GM21515 (cell line): ENCODE data around the gene ZNF609.
A peak's percentile ranks its signal among the peaks of the same experiment; 100 is the strongest.
"Not testable (repeated sequence)": the region's sequence is repeated elsewhere in the genome, so short reads cannot be mapped to it uniquely, and the experiment has no call there.

Experiments
- ATAC-seq: cut with Tn5 transposase; IDR thresholded peaks from one replicate; pipeline ENCODE4 v1.9.1; 2021; ENCODE audit not compliant: unreplicated experiment

Gene ZNF609

GRCh38 chr15:64619880-64620839, 159.8 kb downstream of the ZNF609 start:
- no peak for ATAC-seq

GRCh38 chr15:64621056-64621455, 160.7 kb downstream of the ZNF609 start:
- no peak for ATAC-seq

- ATAC-seq, result peak; percentile 54
Measured at GRCh38 chr15:64622410-64623260, 162.3 kb downstream of the ZNF609 start.

GRCh38 chr15:64623347-64623996, 163.1 kb downstream of the ZNF609 start:
- ATAC-seq, result peak; percentile 14

DNA sequence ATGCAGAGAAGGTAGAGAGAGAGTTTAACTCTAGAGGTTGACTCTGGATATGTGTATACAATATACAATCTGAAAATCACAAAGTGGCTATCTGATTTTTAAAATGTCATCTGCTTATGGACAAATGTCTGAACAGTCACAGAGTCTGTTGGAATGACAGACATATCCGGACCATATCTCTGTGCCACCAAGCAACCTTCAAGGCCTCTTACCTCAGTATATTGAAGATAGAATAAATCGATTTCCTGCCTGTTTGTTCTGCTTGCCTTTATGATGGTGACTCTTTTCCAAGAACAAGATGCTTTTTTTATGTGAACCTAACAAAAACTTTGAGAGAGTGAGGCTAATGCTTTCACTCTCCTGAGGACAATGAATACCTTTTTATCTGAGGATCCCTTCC, 163.9 kb downstream of the ZNF609 start:
- no peak for ATAC-seq

GRCh38 chr15:64629063-64629462, 168.7 kb downstream of the ZNF609 start:
- no peak for ATAC-seq

- no peak for ATAC-seq
Measured at GRCh38 chr15:64630396-64631107, 170.2 kb downstream of the ZNF609 start.

DNA sequence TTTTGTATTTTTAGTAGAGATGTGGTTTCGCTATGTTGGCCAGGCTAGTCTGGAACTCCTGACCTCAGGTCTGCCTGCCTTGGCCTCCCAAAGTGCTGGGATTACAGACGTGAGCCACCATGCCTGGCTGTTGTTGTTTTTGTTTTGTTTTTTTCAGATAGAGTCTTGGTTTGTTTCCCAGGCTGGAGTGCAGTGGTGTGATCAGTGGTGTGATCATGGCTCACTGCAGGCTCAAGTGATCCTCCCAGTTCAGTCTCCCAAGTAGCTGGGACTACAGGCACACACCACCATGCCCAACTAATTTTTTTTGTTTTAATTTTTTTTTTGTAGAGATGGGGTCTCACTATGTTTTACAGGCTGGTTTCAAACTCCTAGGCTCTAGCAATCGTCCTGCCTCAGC, 172.3 kb downstream of the ZNF609 start:
- not testable (repeated sequence) for ATAC-seq

- ATAC-seq, result no peak
Measured at GRCh38 chr15:64633332-64633731, 173.0 kb downstream of the ZNF609 start.

DNA sequence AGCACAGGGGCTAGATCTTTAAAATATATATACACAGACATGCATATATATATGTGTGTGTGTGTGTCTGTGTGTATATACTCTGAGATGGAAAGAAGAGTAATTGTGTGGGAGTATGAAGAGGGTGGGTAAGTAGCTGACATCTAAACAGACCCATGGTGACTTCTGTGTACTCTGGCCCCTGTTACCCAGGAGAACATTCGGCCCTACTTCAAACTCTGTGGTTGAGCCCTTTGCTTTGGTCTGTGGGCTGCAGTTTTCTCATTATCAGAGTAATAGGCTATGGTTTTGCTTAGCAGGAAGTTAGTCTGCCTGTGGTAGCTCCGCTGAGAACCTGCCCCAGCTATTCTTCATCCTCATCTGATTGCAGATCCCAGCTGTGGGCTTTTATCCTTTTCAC, 173.6 kb downstream of the ZNF609 start:
- ATAC-seq, result peak; percentile 64

GRCh38 chr15:64634576-64635498, 174.5 kb downstream of the ZNF609 start:
- peak; percentile 39 for ATAC-seq

DNA sequence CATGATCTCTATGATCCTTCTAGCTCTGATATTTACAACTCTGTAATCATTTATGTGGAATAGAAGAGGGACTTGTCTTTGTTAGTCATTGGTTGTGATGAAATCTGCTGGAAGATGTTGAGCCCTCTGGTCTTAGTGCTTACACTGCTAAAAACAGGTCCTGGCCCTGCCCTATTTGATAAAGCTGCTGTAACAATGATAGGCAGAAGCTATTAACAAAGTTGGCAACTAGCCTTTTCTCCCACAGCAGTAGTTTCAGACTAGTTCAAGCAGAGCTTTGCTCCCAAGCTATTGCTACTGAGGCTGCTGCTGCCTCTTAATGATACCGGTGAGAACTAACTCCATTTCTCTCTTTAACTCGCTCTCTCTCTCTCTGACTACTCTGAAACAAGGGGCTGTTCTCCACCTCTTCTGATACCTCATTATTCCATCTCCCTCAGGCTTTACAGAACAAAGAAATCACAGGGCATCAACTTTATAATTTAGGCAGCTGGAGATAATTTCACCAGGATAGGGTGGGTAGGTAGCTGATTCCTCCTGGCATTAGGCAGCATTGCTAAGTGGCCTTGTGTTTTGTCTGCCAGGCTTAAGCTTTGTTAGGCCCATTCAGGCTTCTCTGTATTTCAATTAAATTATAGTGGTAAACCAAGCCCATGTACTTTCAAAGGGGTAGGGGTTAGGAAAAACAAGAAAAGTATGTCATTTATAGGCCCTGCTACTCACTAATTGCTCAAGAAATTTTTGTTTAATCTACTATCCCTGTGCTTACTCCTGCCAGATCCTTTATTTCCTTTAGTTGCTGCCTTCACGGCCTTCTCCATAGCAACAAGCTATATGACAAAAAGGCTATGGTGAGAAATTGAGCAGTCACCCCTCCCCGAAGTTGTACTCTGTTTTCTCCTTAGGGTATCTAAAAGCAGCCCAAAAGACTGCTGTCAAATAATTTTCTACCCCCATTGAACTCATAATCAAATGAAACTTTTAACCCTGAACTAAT, 175.4 kb downstream of the ZNF609 start:
- peak; percentile 6 for ATAC-seq

GRCh38 chr15:64636556-64636955, 176.2 kb downstream of the ZNF609 start:
- no peak for ATAC-seq

- no peak for ATAC-seq
Measured at GRCh38 chr15:64637412-64637811, 177.0 kb downstream of the ZNF609 start.

DNA sequence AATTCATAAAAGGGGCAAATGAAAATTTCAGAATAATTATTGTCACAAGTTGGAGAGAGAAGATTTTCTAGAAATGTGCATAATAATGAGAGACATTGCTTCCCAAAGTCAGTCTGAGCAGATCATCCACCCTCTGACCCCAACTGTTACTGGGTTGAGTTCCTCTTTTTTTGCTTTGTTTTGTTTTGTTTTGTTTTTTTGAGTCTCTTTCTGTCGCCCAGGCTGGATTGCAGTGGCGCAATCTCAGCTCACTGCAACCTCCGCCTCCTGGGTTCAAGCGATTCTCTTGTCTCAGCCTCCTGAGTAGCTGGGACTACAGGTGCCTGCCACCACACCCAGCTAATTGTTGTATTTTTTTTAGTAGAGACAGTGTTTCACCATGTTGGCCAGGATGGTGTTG, 179.4 kb downstream of the ZNF609 start:
- ATAC-seq, result not testable (repeated sequence)

GRCh38 chr15:64640146-64640871, 179.9 kb downstream of the ZNF609 start:
- ATAC-seq, result no peak

DNA sequence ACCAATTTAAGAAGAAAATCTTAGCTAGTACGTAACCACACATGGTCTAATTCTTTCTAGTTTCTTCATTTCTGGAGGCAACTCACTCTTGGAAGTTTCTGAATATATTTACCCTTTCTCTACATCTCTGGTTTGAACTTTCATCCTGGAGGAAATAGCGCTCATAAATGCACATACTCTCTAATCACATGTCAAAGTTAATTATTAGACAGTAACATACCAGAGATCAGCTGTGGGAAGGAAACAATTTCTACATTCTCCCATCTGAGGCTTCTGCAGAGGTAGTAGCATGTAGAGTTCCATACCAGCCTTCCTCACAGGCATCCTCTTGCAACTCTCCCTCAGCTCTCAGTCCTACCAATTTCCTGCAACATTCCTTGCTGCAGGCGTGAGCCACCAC, 182.5 kb downstream of the ZNF609 start:
- ATAC-seq, result no peak

DNA sequence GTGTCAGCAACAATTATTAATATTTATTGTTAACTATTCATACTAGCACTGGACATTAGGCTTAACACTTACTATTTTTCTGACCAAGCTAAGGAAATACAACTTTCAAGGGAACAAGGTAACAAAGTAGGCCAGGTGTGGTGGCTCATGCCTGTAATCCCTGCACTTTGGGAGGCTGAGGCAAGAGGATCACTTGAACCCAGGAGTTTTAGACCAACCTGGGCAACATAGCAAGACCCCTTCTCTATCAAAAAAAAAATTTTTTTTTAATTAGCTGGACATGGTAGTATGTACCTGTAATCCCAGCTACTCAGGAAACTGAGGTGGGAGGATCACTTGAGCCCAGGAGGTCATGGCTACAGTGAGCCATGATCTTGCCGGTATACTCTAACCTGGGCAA, 183.3 kb downstream of the ZNF609 start:
- ATAC-seq, result no peak
